NCI-H2196 treated with DMSO at 0.1 percent for 48 hours (cell line): ENCODE measurements around the gene CADM1.

Experiments used
- DNase-seq: peaks from one replicate; lab custom pipeline; 2025; ENCODE audit not compliant: unreplicated experiment; lab: John Stamatoyannopoulos, UW

The CADM1 gene

DNA sequence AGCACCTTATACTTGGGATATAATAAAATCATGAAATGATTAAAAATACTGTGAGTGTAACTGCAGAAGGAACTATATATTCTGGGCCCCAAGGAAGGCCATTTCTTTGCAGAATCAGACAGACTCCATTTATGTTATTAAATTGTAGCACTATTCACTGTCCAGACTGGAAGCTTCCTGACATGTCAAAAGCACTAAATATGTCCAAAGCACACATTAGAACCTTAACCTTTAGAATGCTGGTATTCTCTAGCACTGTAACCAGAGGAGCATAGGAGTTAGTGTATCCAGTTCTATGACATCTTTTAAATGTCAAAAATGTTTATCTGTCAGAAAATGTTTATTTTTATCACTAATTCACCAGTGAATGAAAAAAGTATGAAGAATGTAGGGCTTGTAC is 246.9 kb downstream of the CADM1 start:
- no peak for DNase-seq

DNA sequence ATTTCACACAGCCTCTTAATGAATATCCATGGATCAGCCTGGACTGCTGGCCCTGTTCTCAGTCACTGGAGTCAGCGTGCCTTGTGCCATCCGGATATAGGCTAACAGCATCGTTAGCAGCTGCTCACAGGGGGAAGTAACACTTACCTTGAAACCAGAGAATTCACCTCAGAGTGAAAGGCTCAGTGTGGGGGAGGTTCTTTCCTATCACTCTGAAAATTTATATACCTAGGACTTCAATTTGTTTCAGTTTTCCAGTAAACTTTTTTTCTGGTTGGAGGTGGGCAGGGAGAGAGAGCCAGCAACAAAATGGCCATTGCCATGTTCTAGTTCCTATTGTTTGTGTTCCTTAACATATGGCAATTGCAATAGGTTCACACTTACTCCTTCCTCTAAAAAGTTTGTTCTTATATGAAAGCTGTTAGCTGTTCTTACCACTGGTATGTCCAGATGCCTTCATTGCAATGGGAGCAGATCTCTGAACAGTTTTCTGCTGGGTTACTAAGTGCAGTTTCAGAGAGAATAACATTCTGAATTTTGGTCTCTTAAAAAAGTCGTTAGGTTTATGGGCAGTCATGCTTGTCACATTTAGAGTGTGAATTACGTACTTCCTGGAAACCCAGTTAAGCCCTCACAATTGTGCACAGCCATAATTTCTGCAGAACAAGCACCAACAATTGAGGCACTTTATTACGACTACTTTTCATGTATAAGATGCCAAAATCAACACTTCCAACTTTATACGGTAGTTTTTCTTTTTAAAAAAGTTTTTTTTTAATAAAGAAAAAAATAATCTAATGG is 247.6 kb downstream of the CADM1 start:
- peak; percentile 12 for DNase-seq

GRCh38 chr11:115255006-115255762 is 249.0 kb downstream of the CADM1 start:
- no peak for DNase-seq

DNA sequence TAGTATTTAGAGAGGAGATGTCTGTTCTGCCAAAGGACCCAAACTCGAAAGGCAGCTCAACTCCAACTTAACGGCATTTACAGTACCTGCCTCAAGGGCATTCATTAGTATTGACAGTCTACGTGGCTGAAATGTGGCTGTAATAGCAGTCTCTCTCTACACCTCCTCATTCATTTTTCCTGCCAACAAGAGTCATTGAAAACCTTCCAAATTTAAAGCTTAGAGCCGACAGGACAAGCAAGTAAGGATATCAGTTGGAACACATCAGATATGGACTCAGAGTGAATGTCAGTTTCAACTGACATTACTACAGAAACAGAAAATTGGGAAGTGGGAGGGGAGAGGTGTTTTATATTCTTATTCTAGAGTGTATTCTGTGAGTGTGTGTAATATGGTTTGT is 253.1 kb downstream of the CADM1 start:
- DNase-seq, result no peak

DNA sequence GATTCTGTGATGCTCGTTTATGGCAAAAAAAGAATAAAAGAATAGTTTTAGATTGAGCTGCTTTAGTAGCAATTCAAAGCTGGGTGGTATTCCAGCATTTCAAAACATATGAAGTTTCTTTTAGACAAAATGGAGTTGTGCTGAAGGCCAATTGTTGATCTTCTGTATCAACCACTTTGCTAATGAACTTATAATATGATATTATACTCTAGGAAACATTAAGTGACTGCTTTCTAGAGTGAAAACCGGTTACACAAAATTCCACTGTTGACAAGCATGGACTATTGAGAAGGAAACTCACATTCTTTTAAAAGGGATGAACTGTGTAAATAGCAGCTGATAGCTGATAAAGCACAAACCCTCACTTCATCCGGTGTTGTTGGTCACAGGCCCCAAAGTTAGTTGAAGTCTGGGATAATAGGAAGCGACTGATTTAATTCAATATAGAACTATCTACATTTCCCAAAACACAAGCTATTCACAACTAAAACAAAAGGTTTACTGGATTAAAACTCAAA is 255.1 kb downstream of the CADM1 start:
- DNase-seq, result no peak

DNA sequence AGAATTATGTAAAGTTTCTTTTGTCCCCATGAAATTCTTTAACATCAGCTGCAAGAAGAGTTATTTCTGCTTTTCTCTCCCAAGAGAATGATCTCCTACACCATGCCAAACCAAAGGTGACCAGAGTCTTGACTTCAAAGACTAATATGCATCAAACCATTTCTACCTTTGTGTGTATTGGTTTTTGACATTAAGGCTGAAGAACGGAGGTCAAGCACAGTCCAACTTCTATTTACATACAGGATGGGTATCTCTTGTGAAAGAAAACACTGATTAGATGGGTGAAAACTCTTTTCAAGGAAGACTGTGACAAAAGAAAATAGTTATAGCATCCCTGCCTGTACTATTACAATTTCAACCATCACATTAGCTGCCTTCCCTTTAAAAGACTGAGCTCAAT is 256.3 kb downstream of the CADM1 start:
- no peak for DNase-seq

DNA sequence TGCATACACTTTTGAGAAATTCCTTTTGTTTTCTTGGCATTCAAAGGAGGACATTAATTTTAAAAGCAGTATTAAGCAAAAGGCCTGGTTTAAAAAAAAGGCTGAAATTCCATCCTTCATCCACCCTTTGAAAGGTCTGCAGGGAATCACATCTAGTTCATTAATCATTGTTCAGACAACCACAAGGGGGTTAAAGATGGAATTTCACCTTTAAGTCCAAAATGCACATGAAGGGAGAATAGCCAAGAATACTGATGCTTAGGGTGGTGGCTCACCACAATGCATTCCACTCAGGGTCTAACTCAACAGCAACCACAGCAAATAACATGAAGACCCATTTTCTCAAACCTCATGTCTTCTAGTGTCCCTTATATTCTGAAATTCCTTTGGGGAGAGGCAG is 256.9 kb downstream of the CADM1 start:
- no peak for DNase-seq

- DNase-seq, result no peak
These were observed 259.5 kb downstream of the CADM1 start for GRCh38 chr11:115244758-115245157.

DNA sequence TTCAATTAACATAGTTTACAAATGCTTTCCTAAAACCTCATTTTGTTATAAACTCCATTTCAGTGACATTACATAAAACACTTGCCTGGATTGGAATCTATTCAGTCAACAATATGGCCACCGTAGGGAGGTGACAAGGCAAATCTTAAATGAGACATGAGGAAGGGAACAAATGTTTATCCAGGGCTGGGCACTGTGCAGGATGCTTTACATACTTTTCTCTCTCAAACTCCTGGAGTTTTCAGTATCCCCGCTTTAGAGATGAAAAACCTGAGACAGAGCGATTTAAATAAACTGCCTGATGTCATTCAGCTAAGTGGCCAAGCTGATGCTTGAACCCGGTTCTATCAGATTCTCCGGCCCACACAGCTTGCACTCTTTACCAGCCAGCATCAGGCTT is 259.9 kb downstream of the CADM1 start:
- no peak for DNase-seq

DNA sequence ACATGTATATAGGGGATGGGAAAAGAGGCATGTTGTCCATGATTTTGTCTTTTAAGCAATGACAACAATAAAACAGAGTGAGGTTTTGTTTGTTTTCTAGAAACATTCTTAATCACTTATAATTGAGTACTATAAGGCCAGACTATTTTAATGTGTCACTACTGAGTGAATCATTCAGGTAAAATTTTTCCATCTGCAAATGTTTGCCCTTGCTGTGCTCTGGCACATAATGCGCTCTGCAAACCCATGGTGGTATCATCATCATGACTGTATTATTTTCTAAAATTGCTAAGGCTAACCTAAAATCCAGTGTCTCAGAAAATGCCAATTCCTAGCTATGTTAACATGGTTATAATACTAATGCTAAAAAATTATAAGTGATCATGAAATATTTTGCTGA is 261.2 kb downstream of the CADM1 start:
- no peak for DNase-seq

GRCh38 chr11:115241899-115242298 is 262.3 kb downstream of the CADM1 start:
- DNase-seq, result no peak

GRCh38 chr11:115238791-115239190 is 265.4 kb downstream of the CADM1 start:
- no peak for DNase-seq

DNA sequence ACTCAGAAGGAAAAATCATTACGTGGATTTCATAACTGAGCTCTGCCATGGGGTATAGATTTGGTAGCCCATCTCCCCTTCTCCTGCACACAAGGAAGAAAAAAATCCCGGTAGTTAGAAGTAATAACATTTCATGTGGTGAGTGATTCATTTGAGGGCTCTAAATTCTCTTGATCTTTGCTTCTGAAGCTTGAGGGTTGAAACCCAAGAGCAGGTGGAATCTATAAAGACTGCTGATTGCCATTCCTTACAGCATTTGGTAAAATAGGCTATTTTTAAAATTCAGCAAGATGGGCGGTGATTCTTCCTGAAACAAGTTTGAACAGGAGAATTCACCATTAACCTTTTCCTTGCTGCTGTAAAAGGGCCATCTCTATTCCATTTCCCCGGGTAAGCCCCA is 266.1 kb downstream of the CADM1 start:
- no peak for DNase-seq

GRCh38 chr11:115237578-115237977 is 266.6 kb downstream of the CADM1 start:
- DNase-seq, result no peak

- no peak for DNase-seq
These were observed 269.4 kb downstream of the CADM1 start for GRCh38 chr11:115234794-115235193.

GRCh38 chr11:115226556-115226955 is 277.7 kb downstream of the CADM1 start:
- DNase-seq, result no peak

DNA sequence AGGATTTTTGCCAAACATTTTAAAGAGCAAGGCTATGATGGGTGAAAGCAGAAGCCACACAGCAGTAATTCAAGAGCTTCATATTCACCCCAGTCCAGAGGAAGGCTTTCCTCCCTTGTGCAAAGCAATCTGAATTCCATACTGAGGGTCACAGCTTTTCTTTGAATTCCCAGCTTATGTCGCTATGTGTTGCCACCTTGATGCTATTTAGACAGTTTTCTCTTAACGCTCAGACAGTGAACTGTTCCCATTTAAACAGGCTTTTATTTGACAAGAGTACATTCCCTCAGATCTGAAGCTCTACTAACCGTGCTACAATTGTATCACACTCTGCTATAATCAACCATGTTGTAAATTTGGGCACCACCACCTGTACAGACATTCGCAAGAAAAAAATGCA is 279.7 kb downstream of the CADM1 start:
- DNase-seq, result no peak

GRCh38 chr11:115222863-115223530 is 281.2 kb downstream of the CADM1 start:
- no peak for DNase-seq

GRCh38 chr11:115222218-115222862 is 281.9 kb downstream of the CADM1 start:
- peak; percentile 26 for DNase-seq

- DNase-seq, result no peak
These were observed 282.6 kb downstream of the CADM1 start for GRCh38 chr11:115221461-115222069.

GRCh38 chr11:115220911-115221310 is 283.3 kb downstream of the CADM1 start:
- DNase-seq, result no peak
